Fibroblast of skin of left quadriceps (primary cell): ENCODE results near the gene GBE1.

Source experiments
- DNase-seq, 2 experiments: peaks; one replicate each; pipeline ENCODE4 v3.0.0-alpha.2; 2013; ENCODE audit warnings: low read depth in 2 of 2

GBE1 gene

DNA sequence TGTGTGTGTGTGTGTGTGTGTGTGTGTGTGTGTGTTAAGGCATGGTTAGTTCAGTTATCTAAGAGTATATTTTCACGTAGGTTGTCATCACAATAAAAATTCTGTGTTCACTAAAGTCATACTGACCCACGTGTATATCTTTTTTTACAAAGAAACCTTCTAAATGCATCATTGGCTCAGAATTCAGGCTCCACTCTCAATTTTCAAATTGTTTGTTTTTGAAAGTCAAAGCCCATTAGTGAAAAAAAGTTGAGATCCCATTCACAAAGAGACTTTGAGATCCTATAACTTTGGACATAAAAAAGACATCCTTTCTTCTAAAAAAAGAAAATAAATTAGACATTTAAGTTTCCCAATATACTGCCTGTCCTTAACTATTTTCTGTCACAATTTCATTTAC is 59.3 kb downstream of the GBE1 start:
- no peak for DNase-seq

DNA sequence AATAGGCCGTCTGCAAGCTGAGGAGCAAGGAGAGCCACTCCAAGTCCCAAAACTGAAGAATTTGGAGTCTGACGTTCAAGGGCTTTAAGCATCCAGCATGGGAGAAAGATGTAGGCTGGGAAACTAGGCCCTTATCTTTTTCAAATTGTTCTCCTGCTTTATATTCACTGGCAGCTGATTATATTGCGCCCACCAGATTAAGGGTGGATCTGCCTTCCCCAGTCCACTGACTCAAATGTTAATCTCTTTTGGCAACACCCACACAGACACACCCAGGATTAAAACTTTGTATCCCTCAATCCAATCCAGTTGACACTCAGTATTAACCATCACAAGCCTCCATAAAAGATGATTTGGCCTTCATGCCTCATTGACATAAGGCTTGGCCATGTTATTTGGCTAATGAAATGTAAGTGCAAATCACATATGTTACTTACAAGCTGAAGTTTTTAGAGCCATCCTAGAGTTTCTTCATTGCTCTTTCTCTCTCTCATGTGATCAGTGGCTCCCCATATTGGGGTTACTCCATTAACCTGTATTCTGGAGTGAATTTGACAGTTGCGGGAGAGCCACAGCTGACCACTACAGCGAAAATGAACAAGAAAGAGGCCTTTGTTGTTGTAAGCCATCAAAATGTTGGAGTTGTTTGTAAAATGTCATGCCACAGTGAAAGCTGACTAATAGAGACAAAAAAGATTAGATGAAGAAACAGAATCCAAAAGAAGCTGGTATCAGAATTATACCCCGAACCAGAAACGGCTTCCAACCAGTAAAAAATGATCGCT is 61.7 kb downstream of the GBE1 start:
- DNase-seq = no peak

DNA sequence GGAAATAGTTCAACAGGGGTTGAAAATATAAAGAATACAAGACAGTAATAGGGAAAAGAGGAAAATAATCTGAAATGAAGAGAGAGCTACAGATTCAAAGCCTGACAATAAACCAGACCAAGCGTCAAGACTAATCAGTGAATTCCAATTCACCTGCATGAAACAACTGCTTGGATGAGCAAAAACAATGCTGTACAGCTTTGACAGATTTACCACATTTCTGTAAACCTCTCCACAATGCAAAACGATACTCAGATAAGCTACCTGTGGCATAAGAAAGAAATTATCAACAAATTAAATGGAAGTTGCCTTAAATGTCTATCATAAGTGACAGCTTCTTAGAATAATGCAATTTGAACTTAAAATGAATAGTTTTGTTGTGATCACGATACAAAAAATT is 65.4 kb downstream of the GBE1 start:
- DNase-seq = no peak

DNA sequence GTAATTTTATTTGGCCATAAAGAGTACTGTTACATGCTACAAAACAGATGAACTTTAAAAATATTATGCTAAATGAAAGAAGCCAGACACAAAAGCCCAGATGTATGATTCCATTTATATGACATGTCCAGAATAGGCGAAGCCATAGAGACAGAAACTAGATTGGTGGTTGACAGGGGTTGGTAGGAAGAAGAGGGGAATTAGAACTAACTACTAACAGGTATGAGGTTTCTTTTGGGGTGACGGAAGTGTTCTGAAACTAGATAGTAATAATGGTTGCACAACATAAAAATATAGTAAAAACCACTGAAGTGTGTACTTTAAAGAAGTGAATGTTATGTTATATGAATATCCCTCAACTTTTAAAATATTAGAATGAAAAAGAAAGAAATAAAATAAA is 66.1 kb downstream of the GBE1 start:
- no peak for DNase-seq

DNA sequence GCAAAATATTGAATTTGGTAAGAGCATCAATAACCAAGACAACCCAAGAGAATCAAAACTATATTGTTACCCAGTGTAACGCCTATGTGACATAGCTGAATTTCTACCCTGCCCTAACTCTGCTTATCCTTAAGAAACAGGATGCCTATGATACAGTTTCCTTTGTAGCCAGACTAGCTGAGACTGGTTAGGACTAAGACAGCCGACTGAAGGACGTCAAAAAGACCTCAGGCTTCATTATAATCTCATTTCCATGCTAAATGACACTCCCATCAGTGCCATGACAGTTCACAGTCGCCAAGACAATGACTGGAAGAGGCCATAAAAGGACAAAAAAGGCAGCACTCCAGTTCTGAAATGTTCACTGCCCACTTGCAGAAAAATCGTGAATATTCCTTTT is 66.8 kb downstream of the GBE1 start:
- no peak for DNase-seq

DNA sequence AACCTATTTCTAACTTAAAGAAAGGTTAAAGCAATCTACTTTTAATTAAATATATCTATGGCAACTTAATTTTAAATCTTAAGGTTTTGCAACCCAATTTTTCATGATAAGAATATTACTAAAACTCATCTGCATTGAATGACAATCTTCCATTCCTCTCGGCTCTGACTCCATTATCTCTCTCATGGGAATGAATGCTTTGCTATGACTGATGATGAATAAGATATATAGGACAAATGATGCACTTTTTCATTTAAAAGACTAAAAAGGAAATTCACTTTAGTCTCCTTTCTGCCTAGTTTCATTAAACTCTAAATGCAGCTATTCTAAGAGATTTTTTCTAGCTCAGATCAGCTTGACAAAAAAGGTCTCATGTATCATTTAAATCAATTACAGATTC is 68.7 kb downstream of the GBE1 start:
- no peak for DNase-seq

DNA sequence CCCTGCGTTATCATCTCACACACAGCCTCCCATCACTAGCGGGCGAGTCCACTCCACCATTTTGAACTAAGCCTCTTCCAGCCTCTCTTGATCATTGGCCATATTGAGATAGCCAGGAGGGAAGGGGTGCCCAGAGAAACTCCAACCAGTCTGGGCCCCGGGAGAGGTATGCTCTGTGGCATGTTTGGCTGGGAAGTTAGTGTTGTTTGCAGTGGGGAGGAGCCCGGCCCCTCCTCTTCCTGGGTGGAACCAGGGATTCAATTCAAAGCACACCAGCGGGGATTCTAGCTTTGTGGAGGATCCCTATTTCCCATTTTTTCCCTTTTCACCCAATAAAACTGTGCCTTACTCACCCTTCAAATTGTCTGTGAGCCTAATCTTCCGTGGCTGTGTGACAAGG is 71.8 kb downstream of the GBE1 start:
- no peak for DNase-seq

DNA sequence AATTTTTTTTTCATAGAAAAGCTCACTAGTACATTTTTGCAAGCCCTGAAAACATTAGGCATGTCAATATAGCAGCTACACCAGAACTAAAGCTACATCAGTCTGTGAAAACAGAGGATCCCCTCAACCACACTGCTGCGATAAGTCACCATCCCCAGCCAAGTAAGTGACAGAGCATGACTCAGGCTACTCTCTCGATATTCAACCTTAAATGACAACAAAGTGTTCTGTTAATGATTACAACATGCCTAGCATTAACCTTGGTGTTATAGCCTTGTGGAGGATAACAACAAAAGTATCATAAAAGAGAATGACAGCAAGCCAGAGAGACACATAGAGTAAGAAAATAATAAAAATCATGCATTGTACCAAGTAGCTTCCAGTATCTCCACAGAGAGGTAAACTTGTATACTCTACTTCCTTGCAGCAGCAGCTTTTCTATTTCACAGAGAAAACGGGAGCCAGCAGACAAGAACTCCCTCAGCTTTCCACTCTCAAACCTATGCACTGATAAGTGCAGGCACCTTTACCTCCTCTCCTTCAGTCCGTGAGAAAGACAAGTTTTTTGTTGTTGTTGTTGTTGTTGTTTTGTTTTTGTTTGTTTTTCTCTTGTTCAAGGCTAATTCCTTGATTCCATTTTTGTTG is 76.6 kb downstream of the GBE1 start:
- DNase-seq = peak in 1 of 2 experiments; percentile 10

DNA sequence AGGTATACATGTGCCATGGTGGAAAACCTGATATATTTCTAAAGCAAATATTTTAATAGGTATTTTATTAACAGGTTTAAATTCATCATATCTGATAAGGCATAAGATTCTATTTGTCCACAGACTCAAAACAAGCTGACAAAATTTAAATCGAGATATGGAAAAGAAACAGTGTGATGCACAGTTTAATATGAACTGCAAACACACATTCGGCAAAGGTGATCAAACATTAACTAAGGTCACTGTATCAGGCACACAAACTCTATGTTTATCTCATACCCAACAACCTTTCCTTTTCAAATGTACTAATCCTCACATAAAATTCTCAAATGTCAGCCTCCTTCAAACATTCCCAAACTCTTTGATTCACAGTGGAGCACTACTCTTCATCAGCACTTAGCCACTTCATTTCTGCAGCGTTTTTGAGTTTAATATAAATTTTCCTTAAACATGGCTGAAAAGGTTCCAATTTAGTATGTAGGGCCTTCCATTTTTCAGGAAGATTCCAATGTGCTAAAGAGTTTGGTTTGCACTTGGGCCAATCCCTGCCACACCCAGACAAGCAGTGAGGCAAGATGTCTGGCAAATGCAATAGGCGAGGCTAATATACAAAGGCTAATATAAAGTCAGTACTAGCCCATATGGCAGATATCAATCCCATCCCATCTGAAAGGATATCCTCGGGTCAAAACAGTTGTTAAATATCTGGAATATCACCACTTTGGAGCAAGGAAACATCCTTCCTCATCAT is 84.6 kb downstream of the GBE1 start:
- DNase-seq = no peak

DNA sequence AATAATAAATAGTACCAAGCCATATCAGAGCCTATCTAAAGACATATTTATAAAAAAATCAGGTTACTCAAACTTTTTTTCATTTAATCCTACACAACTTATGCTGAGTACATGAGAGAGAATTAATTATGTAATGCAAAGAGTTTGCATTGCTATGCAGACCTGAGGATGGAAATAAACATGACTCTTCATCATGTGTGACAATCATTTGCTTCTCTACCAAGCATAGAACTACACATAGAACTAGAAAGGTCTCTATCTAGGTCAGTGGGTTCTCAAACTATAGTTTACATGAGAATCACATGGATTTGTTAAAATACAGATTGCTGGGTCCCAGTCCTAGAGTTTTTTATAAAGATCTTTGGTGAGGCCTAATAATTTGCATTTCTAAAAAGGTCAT is 86.8 kb downstream of the GBE1 start:
- DNase-seq = no peak

DNA sequence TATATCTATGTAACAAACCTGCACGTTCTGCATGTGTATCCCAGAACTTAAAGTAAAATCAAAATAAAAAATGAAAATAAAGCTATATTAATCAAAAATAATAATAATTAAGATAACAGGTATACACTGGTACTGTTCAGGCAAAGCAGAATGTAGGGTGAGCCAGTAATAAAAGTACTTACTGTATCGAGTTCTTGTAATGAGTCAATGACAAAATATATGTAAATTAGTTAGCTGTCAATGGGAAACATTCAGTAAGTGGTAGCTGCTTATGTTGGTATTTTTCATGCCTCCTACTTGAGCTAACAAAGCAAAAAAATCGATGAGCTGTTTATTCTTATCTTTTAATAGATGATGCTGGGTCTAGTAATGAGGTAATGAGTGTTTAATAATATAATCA is 93.2 kb downstream of the GBE1 start:
- DNase-seq = no peak

DNA sequence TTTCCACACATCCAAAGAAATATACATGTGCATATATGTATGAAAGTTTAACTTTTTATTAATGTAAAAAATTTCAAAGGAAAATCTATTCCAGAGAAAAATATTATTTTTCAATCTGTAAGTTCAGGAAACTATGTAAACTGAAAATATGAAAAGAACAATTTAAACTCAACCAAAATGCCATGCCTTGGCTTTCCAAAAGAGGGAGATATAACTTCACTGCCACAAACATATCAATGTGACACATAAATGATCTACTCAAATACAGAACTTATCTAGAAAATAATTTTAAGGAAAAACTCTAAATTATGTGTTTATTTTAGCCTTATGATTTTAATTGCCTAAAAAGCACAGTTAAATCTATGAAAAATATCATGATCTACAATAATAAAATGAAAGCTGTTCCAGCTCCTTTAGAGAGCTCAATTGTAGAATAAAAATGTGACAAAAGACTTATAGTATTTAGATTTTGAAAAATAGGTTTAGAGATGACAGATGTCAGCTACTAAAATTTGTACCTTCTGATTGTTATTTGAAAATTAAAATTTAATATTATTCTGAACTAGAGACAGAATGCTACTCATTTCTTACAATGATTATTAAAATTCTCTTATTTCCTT is 94.8 kb downstream of the GBE1 start:
- no peak for DNase-seq

DNA sequence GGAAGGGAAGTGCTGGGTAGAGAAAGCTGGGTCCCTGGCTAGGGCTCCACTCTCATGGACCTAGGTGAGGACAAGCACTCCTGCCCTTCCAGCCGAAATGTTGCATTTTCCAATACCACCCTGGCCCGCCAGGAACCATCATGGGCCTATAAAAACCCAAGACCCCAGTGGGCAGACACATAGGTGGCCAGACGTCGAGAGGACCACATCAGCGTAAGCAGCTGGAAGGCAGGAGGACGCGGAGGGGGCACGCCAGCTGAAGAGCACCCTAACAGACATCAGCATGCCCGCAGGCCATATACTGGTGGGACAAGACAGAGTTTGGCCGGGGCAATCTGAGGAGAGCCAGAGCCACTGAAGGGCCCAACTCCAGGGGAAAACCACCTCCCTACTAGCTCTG is 98.3 kb downstream of the GBE1 start:
- DNase-seq = no peak

DNA sequence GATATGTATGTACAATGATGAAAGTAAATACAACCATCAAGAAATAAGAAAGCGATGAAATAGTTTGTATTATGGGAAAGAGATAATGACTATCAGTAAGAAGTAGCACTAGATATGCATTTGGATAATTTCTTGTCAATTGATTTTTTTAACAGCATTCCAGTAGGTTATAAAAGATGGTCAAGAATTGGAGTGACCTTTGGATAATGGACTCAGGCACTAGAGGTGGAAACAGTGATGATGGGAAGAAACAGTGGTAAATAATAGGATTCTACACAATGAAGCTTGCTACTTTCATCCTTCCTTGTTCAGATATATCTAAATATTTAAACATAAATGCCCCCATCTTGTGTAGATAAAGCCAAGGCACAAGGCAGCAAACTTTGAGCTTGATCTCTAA is 101.4 kb downstream of the GBE1 start:
- no peak for DNase-seq

DNA sequence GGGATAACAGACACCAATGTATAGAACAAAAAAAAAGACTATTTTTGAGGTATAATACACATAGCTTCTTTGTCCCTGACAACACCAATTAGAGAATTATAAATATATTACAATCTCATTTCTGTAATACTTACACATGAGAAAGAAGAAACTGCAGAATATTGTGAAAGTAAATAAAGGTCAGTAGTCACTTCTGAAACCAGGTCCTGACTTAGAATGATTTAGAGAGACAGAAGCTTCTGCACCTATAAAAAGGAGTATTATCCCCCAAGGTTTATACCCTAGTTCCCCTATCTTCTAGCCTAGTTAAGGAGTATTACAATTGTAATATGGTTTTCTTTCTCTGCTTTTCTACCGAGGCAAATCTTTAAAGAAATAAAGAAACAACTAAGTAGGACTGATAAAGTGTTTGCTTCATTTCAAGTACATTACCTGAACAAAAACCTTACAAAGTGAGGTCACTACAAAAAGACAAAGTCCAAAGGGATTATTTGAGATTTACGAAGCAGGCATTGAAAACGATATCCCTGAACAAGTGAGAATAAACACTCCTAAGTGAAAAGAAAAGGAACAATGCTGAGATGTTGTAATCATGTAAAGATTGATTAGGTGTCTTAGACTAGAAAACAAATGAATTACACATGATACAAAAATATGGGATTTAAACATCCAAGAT is 103.0 kb downstream of the GBE1 start:
- DNase-seq = no peak

DNA sequence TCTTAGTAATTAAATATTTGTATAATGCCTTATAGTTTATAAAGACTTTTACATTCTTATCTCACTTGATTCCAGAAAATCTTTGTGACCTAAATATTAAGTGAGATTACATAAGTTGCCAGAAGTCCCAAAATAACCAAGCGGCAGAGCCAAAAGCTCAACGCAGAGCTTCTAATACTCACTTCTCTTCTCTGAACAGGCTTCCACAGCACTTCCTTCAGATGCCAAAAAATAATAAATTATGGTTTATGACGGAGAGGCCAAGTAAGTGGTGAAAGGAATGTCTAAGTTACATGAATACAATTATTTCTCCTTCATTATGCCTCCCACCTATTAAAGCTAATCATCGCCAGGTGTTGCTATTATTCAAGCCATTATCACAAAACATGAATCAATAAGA is 110.3 kb downstream of the GBE1 start:
- DNase-seq = peak in 1 of 2 experiments; percentile 2

DNA sequence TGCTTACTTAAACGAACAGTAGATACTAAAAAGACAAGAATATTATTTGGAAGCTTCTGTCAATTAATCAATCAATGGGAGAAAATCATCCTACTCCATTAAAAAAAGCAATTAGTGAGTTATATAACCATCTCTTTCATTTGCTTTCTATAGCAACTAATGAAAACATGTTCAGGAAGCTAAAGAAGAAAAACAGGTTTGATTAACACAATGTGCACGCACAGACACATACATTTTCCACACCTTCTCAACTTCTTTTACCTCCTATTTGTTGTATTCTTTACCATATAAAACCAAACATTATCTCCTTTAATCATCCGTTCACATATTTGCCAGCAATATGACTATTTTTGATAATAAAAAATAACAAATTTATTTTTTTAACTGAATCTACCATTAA is 111.3 kb downstream of the GBE1 start:
- no peak for DNase-seq

DNA sequence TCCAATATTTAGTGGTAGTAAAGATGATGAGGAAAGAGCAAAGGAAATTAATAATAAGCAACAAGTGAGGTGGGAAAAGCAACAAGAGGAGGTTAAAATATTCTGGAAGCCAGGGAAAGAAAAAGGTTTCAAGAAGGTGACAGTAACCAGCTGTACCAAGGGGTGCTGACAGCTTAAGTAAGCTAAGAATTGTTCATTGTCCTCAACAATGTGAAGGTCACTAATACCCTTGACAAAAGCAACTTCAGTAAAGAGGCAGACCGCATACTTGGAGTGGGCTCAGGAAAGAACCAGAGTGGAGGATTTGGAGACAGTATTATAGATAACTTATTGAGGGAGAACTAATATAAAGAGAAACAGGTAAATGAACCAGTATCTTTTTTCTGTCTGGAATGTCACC is 116.2 kb downstream of the GBE1 start:
- no peak for DNase-seq

DNA sequence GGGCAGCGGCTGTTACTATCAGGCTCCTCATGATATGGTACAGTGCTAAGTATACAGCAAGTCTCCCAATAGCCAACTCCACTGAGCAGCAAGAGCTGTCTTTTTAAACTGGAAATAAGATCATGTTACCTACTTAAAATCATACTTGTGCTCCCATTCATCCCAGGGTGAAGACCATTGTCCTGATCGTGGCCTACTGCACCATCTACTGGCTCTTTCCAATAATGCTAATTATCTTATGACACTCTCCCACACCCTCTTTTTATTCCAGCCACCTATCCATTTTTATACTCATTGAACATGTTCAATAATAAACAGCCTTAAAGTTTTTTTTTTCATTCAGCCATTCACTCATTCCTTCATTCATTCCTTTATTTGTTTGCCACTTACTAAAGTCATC is 117.7 kb downstream of the GBE1 start:
- peak; percentile 9 to 20 for DNase-seq

DNA sequence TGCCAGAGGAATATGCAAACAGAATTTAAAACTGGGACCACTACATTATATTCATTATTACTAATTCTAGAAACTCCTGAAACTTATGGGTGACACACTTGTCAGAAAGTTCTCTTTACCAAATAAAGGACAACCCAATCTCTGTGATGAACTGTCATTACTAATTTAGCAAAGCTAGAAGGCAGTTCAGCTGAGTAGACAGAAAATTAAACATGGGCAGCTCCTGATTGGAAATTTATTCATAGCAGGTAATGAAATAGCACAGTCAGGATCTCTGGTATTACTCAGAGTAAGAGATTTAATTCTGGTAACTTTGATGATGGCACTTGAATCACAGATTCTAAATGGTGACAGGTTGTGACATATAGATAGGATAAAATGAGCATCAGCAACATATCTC is 123.0 kb downstream of the GBE1 start:
- DNase-seq = no peak

DNA sequence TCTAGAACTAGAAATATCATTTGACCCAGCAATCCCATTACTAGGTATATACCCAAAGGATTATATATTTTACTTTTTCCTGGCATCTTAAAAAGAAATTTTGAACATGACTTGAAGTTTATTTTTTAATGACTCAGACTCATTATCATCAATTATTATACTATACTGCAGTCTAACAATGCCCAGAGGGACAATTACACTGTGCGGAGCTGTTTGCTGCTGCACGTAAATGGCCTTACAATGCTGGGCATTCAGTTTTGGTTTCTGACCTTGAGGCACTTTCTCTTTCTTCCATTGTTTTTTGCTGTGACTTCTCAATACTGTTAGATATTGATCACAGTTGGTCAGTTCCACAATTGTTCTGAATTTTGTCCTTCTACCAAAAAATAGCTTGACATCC is 128.8 kb downstream of the GBE1 start:
- no peak for DNase-seq

DNA sequence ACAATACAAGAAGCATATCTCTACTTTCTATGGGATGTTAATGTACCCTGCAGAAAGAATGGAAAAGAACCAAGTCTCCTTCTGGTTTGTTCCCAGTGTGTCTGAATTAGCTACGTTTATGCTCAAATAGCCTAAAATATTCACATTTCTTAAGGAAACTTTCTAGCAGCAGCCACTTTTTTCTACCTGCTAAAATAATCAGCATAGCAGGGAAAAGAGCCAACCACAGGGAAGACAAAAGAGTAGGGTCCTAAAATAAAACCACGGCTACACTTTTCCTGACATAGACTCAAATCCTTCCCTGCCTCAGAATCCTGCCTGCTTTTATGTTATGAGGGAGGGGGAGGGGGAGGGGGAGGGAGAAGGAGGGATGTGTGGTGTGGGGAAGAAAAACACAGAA is 136.7 kb downstream of the GBE1 start:
- DNase-seq = no peak
